ENCODE results near the gene DYNC1LI2. TPM values are rescaled to one million over a fixed set of nuclear protein-coding genes. Genes with fewer than 3 reads are reported as not detected.

The DYNC1LI2 gene
- total and polyA plus RNA-seq, 2 experiments from 2014 or later, result 80.6 to 173 TPM

DNA sequence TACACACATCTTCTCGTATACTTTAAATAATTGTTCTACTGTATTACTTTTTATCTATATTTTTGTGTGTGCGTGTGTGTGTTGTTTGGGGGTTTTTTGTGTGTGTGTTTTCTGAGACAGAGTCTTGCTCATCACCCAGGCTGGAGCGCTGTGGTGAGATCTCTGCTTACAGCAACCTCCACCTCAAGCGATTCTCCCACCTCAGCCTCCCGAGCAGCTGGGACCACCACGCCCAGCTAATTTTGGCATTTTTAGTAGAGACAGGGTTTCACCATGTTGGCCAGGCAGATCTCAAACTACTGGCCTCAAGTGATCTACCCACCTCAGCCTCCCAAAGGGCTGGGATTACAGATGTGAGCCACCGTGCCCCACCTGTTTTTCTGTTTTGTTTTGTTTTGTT is 53.4 kb downstream of the DYNC1LI2 start:
- Histone ChIP-seq H3K9me3 (ENCODE audit: low read depth) (no peaks in the 10 kb centered on the region), H3K27ac (no peak overlapping the region), H2AFZ (no peak overlapping the region), H3K36me3 (ENCODE audit: low read depth) (no peaks in the 10 kb centered on the region), H4K20me1 (ENCODE audit: insufficient read depth) (no peaks in the 10 kb centered on the region), H3K9ac (no peak overlapping the region), H3K4me2 (ENCODE audit: unreplicated experiment) (no peak overlapping the region), H3K4me1 (ENCODE audit: insufficient read depth) (peaks cover 8% of the 10 kb centered on the region; the same call in 1 of the 2 replicates), H3K4me3 (no peak overlapping the region), H3K27me3 (replicated peaks; ENCODE audit: insufficient read depth) (no peaks in the 10 kb centered on the region), H3K9me2 (ENCODE audit: insufficient read depth) (no peaks in the 10 kb centered on the region), H3K79me2 (ENCODE audit: insufficient read depth) (peaks cover 24% of the 10 kb centered on the region), H3F3A (ENCODE audit: insufficient read depth) (no peaks in the 10 kb centered on the region)
- 78 to 81% methylated on average over 7 of the region's 7 CpGs for WGBS, 2 experiments (ENCODE audit: low coverage in 1 of 2, low lambda C conversion rate in 2 of 2, missing lambda C conversion rate in 2 of 2)
- no peak for DNase-seq
- no peak for TF ChIP-seq EZH2 (IDR thresholded peaks at IDR 0.05; ENCODE audit: insufficient read depth, poor library complexity, severe bottlenecking)
- no peak for TF ChIP-seq EZH2phosphoT487 (IDR thresholded peaks at IDR 0.05; ENCODE audit: insufficient read depth, low read depth)
- in situ Hi-C loops (cut with MboI), result no loop called here

DNA sequence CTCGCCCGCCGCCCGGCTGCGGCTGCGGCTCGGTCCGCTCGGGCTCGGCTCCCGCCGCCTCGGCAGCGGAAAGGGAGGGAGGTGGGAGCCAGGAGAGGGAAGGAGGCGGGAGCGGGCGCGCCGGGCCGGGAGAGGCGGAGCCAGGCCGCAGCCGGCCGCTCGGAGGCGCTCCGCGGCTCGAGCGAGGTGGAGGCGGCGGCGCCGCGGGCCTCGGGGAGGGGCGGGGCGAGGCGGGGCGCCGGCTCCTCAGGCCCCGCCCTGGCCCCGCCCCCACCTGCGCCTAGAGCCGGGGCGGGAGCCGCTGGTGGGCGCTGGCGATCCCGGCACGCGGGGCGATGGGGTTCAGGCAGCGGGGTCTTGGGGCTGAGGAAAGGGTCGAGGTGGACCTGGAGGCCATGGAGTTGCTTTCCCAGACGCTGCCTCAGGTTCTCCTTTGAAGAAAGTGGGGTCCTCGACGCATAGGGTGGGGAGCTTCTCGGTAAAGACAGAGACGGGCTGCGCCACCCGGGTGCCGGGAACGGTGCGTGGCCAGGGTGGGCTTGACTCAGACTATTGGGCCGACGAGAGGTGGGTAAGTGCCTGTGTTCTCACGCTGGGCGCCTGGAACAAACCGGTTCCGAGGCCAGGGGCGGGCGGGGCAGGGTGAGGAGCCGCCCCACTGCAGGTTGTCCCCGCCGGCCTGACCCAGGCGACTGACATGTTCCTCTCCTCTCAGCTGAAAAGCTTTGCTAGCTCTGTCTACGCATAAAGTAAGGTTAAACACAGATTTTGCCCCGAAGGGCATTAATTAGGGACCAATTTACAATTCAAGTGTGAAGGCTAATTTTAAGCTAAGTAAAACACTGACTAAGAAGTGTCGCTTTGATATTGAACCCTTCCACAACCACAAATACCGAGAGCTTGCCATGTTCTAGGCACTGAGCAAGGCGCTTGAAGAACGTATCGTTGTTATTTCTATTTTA is 54.5 kb downstream of the DYNC1LI2 start, which contains the start of gene CMTM4:
Gene CMTM4 (minus strand): TSS at position 75 of the 962 bp plus-strand sequence. CDS start 218 bp downstream, outside the sequence.
- Histone ChIP-seq H3K27me3 (replicated peaks; ENCODE audit: insufficient read depth) (no peaks in the 10 kb centered on the region), H3K27ac (no peak within 1 kb of the TSS), H3K9me3 (ENCODE audit: low read depth) (no peaks in the 10 kb centered on the region), H4K20me1 (ENCODE audit: insufficient read depth) (no peaks in the 10 kb centered on the region), H3K4me2 (ENCODE audit: unreplicated experiment) (peak within 1 kb of the TSS; percentile 84), H3K4me3 (peak within 1 kb of the TSS; percentile 78), H3K9ac (peak within 1 kb of the TSS; percentile 84), H3K4me1 (ENCODE audit: insufficient read depth) (peaks cover 8% of the 10 kb centered on the region; the same call in 1 of the 2 replicates), H3K9me2 (ENCODE audit: insufficient read depth) (no peaks in the 10 kb centered on the region), H2AFZ (peak within 1 kb of the TSS; percentile 95), H3F3A (ENCODE audit: insufficient read depth) (no peaks in the 10 kb centered on the region), H3K79me2 (ENCODE audit: insufficient read depth) (peaks cover 35% of the 10 kb centered on the region), H3K36me3 (ENCODE audit: low read depth) (no peaks in the 10 kb centered on the region)
- WGBS, 2 experiments (ENCODE audit: low coverage in 1 of 2, low lambda C conversion rate in 2 of 2, missing lambda C conversion rate in 2 of 2), result 7 to 8% methylated on average over 37 to 50 of the region's 84 CpGs
- in situ Hi-C loops (cut with MboI), result no loop called here
- TF ChIP-seq EZH2phosphoT487 (IDR thresholded peaks at IDR 0.05; ENCODE audit: insufficient read depth, low read depth), result no peak
- no peak for TF ChIP-seq EZH2 (IDR thresholded peaks at IDR 0.05; ENCODE audit: insufficient read depth, poor library complexity, severe bottlenecking)
- DNase-seq, result peak; percentile 94

GRCh38 chr16:66695935-66696668 is 55.3 kb downstream of the DYNC1LI2 start:
- Histone ChIP-seq H3K27ac (no peak overlapping the region), H4K20me1 (ENCODE audit: insufficient read depth) (no peaks in the 10 kb centered on the region), H2AFZ (peak overlapping the region; percentile 79), H3K4me2 (ENCODE audit: unreplicated experiment) (peak overlapping the region; percentile 78), H3K4me1 (ENCODE audit: insufficient read depth) (peaks cover 8% of the 10 kb centered on the region; the same call in 1 of the 2 replicates), H3K9ac (peak overlapping the region; percentile 84), H3K9me3 (ENCODE audit: low read depth) (no peaks in the 10 kb centered on the region), H3K79me2 (ENCODE audit: insufficient read depth) (peaks cover 38% of the 10 kb centered on the region), H3K36me3 (ENCODE audit: low read depth) (no peaks in the 10 kb centered on the region), H3K4me3 (peak overlapping the region; percentile 78), H3F3A (ENCODE audit: insufficient read depth) (no peaks in the 10 kb centered on the region), H3K9me2 (ENCODE audit: insufficient read depth) (no peaks in the 10 kb centered on the region), H3K27me3 (replicated peaks; ENCODE audit: insufficient read depth) (no peaks in the 10 kb centered on the region)
- no peak for DNase-seq
- no peak for TF ChIP-seq EZH2phosphoT487 (IDR thresholded peaks at IDR 0.05; ENCODE audit: insufficient read depth, low read depth)
- no peak for TF ChIP-seq EZH2 (IDR thresholded peaks at IDR 0.05; ENCODE audit: insufficient read depth, poor library complexity, severe bottlenecking)
- WGBS, 2 experiments (ENCODE audit: low coverage in 1 of 2, low lambda C conversion rate in 2 of 2, missing lambda C conversion rate in 2 of 2), result 10 to 13% methylated on average over 46 to 64 of the region's 91 CpGs
- in situ Hi-C loops (cut with MboI), result no loop called here

GRCh38 chr16:66695471-66695934 is 55.9 kb downstream of the DYNC1LI2 start:
- H3K4me1 ChIP-seq (ENCODE audit: insufficient read depth), result peaks cover 8% of the 10 kb centered on the region; the same call in 1 of the 2 replicates
- H3K79me2 ChIP-seq (ENCODE audit: insufficient read depth), result peaks cover 38% of the 10 kb centered on the region
- no peak for TF ChIP-seq EZH2phosphoT487 (IDR thresholded peaks at IDR 0.05; ENCODE audit: insufficient read depth, low read depth)
- no peak for TF ChIP-seq EZH2 (IDR thresholded peaks at IDR 0.05; ENCODE audit: insufficient read depth, poor library complexity, severe bottlenecking)
- no peaks in the 10 kb centered on the region for H4K20me1 ChIP-seq (ENCODE audit: insufficient read depth)
- WGBS, 2 experiments (ENCODE audit: low coverage in 1 of 2, low lambda C conversion rate in 2 of 2, missing lambda C conversion rate in 2 of 2), result 91 to 93% methylated on average over 8 of the region's 8 CpGs
- no peaks in the 10 kb centered on the region for H3K36me3 ChIP-seq (ENCODE audit: low read depth)
- peak overlapping the region; percentile 78 for H3K4me3 ChIP-seq
- no peak overlapping the region for H3K27ac ChIP-seq
- H2AFZ ChIP-seq, result peak overlapping the region; percentile 79
- in situ Hi-C loops (cut with MboI), result no loop called here
- H3K27me3 ChIP-seq (replicated peaks; ENCODE audit: insufficient read depth), result no peaks in the 10 kb centered on the region
- no peaks in the 10 kb centered on the region for H3F3A ChIP-seq (ENCODE audit: insufficient read depth)
- H3K9me2 ChIP-seq (ENCODE audit: insufficient read depth), result no peaks in the 10 kb centered on the region
- DNase-seq, result no peak
- H3K9me3 ChIP-seq (ENCODE audit: low read depth), result no peaks in the 10 kb centered on the region
- H3K4me2 ChIP-seq (ENCODE audit: unreplicated experiment), result peak overlapping the region; percentile 78
- peak overlapping the region; percentile 84 for H3K9ac ChIP-seq

Measured in GM23248 (cell line).